Keratinocyte (primary cell): ENCODE results near the gene CCNH. TPM values are rescaled to one million over a fixed set of nuclear protein-coding genes. Genes with fewer than 3 reads are reported as not detected.

Experiments used
- DNase-seq: peaks from one replicate; pipeline ENCODE4 v3.0.0-alpha.2; 2011; ENCODE audit warnings: low read depth, missing footprints, low spot score
- FAIRE-seq: peaks from 2 replicates; lab custom pipeline; 2011; peaks lifted over from hg19 to GRCh38; lab: Jason Lieb, UNC
- H2AFZ ChIP-seq: 2 replicates; pipeline ENCODE4 v1.6.0; 2012; ENCODE audit warnings: low read length, control low read depth, inconsistent platforms; ENCODE audit not compliant: control insufficient read depth
- H3K27ac ChIP-seq: 2 replicates; pipeline ENCODE4 v1.5.1; 2011; ENCODE audit warnings: low read length; ENCODE audit not compliant: control insufficient read depth, insufficient read depth
- H3K27me3 ChIP-seq: 3 replicates; pipeline ENCODE4 v1.6.0; 2011; ENCODE audit warnings: low read length; ENCODE audit not compliant: control insufficient read depth, insufficient read depth; ENCODE audit errors: extremely low read depth
- H3K36me3 ChIP-seq, 2 experiments: 2 replicates in 1 of 2; 3 replicates in 1 of 2; pipeline ENCODE4 v1.5.1; 2011; ENCODE audit warnings: low read length in 2 of 2, mild to moderate bottlenecking in 1 of 2; ENCODE audit not compliant: control insufficient read depth in 2 of 2, insufficient read depth in 2 of 2; ENCODE audit errors: extremely low read depth in 1 of 2
- H3K4me1 ChIP-seq: 3 replicates; pipeline ENCODE4 v1.5.1; 2011; ENCODE audit warnings: low read length; ENCODE audit not compliant: control insufficient read depth, insufficient read depth; ENCODE audit errors: extremely low read depth
- H3K4me2 ChIP-seq: 3 replicates; pipeline ENCODE4 v1.6.0; 2011; ENCODE audit warnings: low read depth, low read length; ENCODE audit not compliant: control insufficient read depth, insufficient read depth; ENCODE audit errors: extremely low read depth
- H3K4me3 ChIP-seq, 3 experiments: fragments of 200-600 bp in 1 of 3; sonication (generic) in 1 of 3; 2 replicates in 2 of 3; 3 replicates in 1 of 3; pipeline ENCODE4 v1.5.1; 2011 to 2016; ENCODE audit warnings: low read length in 3 of 3, mild to moderate bottlenecking in 3 of 3, control low read depth in 2 of 3, inconsistent platforms in 1 of 3, low read depth in 1 of 3, mixed read lengths in 1 of 3, mixed run types in 1 of 3, moderate library complexity in 1 of 3; ENCODE audit not compliant: control insufficient read depth in 2 of 3, insufficient read depth in 2 of 3; ENCODE audit errors: extremely low read depth in 1 of 3
- H3K79me2 ChIP-seq: 2 replicates; pipeline ENCODE4 v1.6.0; 2012; ENCODE audit warnings: low read length; ENCODE audit not compliant: control insufficient read depth, insufficient read depth
- H3K9ac ChIP-seq: 3 replicates; pipeline ENCODE4 v1.6.0; 2011; ENCODE audit warnings: low read length; ENCODE audit not compliant: control insufficient read depth, insufficient read depth; ENCODE audit errors: extremely low read depth
- H3K9me1 ChIP-seq: 3 replicates; pipeline ENCODE4 v1.6.0; 2011; ENCODE audit warnings: low read length; ENCODE audit not compliant: control insufficient read depth, insufficient read depth; ENCODE audit errors: extremely low read depth
- H3K9me3 ChIP-seq: 2 replicates; pipeline ENCODE4 v1.5.1; 2012; ENCODE audit warnings: low read depth, low read length; ENCODE audit not compliant: control insufficient read depth
- H4K20me1 ChIP-seq: 3 replicates; pipeline ENCODE4 v1.6.0; 2011; ENCODE audit warnings: low read length; ENCODE audit not compliant: control insufficient read depth, insufficient read depth; ENCODE audit errors: extremely low read depth
- EZH2 ChIP-seq: IDR thresholded peaks from one replicate; pipeline ENCODE4 v1.6.1; 2012; ENCODE audit warnings: inconsistent platforms, mild to moderate bottlenecking, low read length, moderate library complexity
- dilution Hi-C: fragments of 300-500 bp; cut with MboI; formaldehyde crosslinking; loops from one replicate; pipeline ENCODE4 v1.7.0; 2020; ENCODE audit warnings: low sequenced_read_pairs; ENCODE audit not compliant: extremely low pct_ligation_motif_present
- polyA plus RNA-seq, 5 experiments: library from polyadenylated mRNA; depleted of rRNA in 3 of 5; stranded (reverse) in 3 of 5; stranded (forward) in 1 of 5; unstranded in 1 of 5; fragments of >200 nt; gene quantifications; 1 replicate in 1 of 5; 2 replicates in 3 of 5; 3 replicates in 1 of 5; pipeline versions ENCODE4 v1.2.1 to v1.2.3, GENCODE V29; 2011 to 2012; ENCODE audit warnings: missing spikeins in 2 of 5, low read depth in 1 of 5, low replicate concordance in 1 of 5
- TF ChIP-seq, protein P1 (sequence below), 3 experiments: IDR thresholded peaks in 1 of 3; conservative IDR thresholded peaks in 1 of 3; optimal IDR thresholded peaks in 1 of 3; 2 replicates in 2 of 3; 3 replicates in 1 of 3; pipeline versions ENCODE3 to v1.5.1; 2011; ENCODE audit warnings: low read length in 3 of 3, mild to moderate bottlenecking in 3 of 3, moderate library complexity in 2 of 3, control low read depth in 1 of 3, inconsistent platforms in 1 of 3; ENCODE audit not compliant: insufficient read depth in 2 of 3; ENCODE audit errors: extremely low read depth in 1 of 3

CCNH gene
- polyA plus RNA-seq, 1 donor (not counting 4 experiments of a cell fraction or from before 2014, with no cell fraction given): 56.5 TPM

DNA sequence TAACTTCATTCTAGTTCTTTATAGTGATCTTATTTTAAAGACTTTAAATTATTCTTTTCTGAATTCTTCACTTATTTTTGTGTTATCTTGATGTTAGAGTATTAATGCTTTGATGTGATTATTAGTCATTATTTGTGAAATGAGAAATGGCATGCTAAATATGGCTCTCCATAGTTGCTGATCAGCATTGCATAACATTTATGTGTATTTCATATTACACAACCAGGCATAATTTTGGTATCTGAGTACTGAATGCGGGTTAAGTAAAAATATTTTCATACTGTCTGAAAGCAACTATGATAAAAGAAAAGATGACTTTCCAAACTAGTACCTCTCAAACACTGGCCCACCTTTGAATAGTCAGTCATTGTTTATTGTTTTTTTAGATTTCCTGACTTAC is 41.1 kb upstream of the CCNH start:
- Histone ChIP-seq H3K36me3 (no peaks in the 10 kb centered on the region), H3K4me2 (no peak overlapping the region), H3K79me2 (no peaks in the 10 kb centered on the region), H3K27ac (no peak overlapping the region), H3K9ac (no peak overlapping the region), H3K9me3 (no peaks in the 10 kb centered on the region), H3K9me1 (no peaks in the 10 kb centered on the region), H4K20me1 (no peaks in the 10 kb centered on the region), H3K4me1 (no peaks in the 10 kb centered on the region), H3K27me3 (no peaks in the 10 kb centered on the region), H3K4me3 (no peak overlapping the region), H2AFZ (no peak overlapping the region)
- TF ChIP-seq, protein P1, sequence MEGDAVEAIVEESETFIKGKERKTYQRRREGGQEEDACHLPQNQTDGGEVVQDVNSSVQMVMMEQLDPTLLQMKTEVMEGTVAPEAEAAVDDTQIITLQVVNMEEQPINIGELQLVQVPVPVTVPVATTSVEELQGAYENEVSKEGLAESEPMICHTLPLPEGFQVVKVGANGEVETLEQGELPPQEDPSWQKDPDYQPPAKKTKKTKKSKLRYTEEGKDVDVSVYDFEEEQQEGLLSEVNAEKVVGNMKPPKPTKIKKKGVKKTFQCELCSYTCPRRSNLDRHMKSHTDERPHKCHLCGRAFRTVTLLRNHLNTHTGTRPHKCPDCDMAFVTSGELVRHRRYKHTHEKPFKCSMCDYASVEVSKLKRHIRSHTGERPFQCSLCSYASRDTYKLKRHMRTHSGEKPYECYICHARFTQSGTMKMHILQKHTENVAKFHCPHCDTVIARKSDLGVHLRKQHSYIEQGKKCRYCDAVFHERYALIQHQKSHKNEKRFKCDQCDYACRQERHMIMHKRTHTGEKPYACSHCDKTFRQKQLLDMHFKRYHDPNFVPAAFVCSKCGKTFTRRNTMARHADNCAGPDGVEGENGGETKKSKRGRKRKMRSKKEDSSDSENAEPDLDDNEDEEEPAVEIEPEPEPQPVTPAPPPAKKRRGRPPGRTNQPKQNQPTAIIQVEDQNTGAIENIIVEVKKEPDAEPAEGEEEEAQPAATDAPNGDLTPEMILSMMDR (optimal IDR thresholded peaks at IDR 0.05 in 1 of 3, IDR thresholded peaks at IDR 0.05 in 1 of 3, conservative IDR thresholded peaks at IDR 0.05 in 1 of 3; ENCODE audit: extremely low read depth in 1 of 3, insufficient read depth in 2 of 3, low read length in 3 of 3): no peak
- TF ChIP-seq EZH2: no peak
- DNase-seq (no peak), FAIRE-seq (no peak)
- dilution Hi-C loops: no loop called here

DNA sequence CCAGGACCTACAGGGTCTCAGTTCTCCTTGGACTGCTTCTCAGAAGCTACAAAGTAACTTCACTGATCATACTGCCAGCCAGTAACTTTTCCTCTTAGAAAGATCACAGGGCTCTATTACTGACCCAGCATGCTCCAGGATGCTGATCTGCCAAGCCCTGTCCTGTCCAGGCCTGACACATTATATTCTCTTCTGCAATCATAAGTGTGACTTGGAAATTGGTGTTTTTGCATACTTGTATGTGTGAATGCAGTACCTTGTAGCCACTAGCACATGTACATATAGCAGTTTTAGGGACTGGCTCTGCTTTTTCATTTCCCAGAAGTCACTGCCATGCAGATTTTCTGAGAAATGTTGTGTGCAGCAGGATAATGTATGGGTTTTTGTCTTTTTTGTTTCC is 40.1 kb upstream of the CCNH start:
- no peak for TF ChIP-seq EZH2
- TF ChIP-seq, protein P1 (optimal IDR thresholded peaks at IDR 0.05 in 1 of 3, IDR thresholded peaks at IDR 0.05 in 1 of 3, conservative IDR thresholded peaks at IDR 0.05 in 1 of 3; ENCODE audit: extremely low read depth in 1 of 3, insufficient read depth in 2 of 3, low read length in 3 of 3): no peak
- no peaks in the 10 kb centered on the region for H3K4me1 ChIP-seq
- H3K27me3 ChIP-seq: no peaks in the 10 kb centered on the region
- no peak for DNase-seq
- no peaks in the 10 kb centered on the region for H3K9me1 ChIP-seq
- no peak overlapping the region for H3K4me2 ChIP-seq
- H3K36me3 ChIP-seq: no peaks in the 10 kb centered on the region
- dilution Hi-C loops: no loop called here
- no peak for FAIRE-seq
- H3K79me2 ChIP-seq: no peaks in the 10 kb centered on the region
- no peak overlapping the region for H3K4me3 ChIP-seq
- H3K27ac ChIP-seq: no peak overlapping the region
- H3K9ac ChIP-seq: no peak overlapping the region
- H4K20me1 ChIP-seq: no peaks in the 10 kb centered on the region
- H2AFZ ChIP-seq: no peak overlapping the region
- H3K9me3 ChIP-seq: no peaks in the 10 kb centered on the region
